Endothelial cell of umbilical vein (primary cell): Measurements from ENCODE around the gene NOSIP. TPM values are rescaled to one million over a fixed set of nuclear protein-coding genes. Genes with fewer than 3 reads are reported as not detected.

Source experiments
- BruUV-seq: library from RNA; stranded (reverse); fragments of 400-500 nt; replicated peaks from 2 replicates; lab custom pipeline; 2021; lab: Mats Ljungman, UMichigan
- CTCF ChIA-PET: fragments of 300-600, 350-600 bp; sonication (Branson Sonifier 250); formaldehyde crosslinking; loops from one replicate; lab custom pipeline; 2021; ENCODE audit warnings: antibody characterized with exemption, inconsistent platforms; lab: Charles Lee
- POLR2A ChIA-PET: fragments of 300-600, 350-600 bp; sonication (Branson Sonifier 250); formaldehyde crosslinking; loops from one replicate; lab custom pipeline; 2021; ENCODE audit warnings: antibody characterized with exemption, inconsistent platforms; lab: Charles Lee
- DNase-seq: peaks from one replicate; pipeline ENCODE4 v3.0.0-alpha.2; 2011; ENCODE audit warnings: low read depth, low spot score
- FAIRE-seq: peaks from 2 replicates; lab custom pipeline; 2011; peaks lifted over from hg19 to GRCh38; lab: Jason Lieb, UNC
- H2AFZ ChIP-seq: 2 replicates; pipeline ENCODE4 v1.6.0; 2012; ENCODE audit warnings: low read depth, low read length, control low read depth, inconsistent platforms
- H3K27ac ChIP-seq: 2 replicates; pipeline ENCODE4 v1.5.1; 2011; ENCODE audit warnings: low read depth, mild to moderate bottlenecking, control low read depth, low read length, moderate library complexity; ENCODE audit not compliant: insufficient read depth
- H3K27me3 ChIP-seq, 2 experiments: 2 replicates each; pipeline versions ENCODE4 v1.6.0 to v1.6.1; 2011; ENCODE audit warnings: low read length in 2 of 2, mixed read lengths in 1 of 2; ENCODE audit not compliant: control insufficient read depth in 2 of 2, insufficient read depth in 2 of 2
- H3K36me3 ChIP-seq, 2 experiments: 2 replicates in 1 of 2; 3 replicates in 1 of 2; pipeline ENCODE4 v1.5.1; 2011; ENCODE audit warnings: low read length in 2 of 2, mild to moderate bottlenecking in 1 of 2, moderate library complexity in 1 of 2; ENCODE audit not compliant: control insufficient read depth in 2 of 2, insufficient read depth in 2 of 2; ENCODE audit errors: extremely low read depth in 1 of 2
- H3K4me1 ChIP-seq: 3 replicates; pipeline ENCODE4 v1.5.1; 2011; ENCODE audit warnings: mild to moderate bottlenecking, low read length; ENCODE audit not compliant: control insufficient read depth, insufficient read depth; ENCODE audit errors: extremely low read depth
- H3K4me2 ChIP-seq: 2 replicates; pipeline ENCODE4 v1.6.1; 2011; ENCODE audit warnings: low read length, control low read depth, mixed read lengths; ENCODE audit not compliant: insufficient read depth
- H3K4me3 ChIP-seq, 3 experiments: fragments of 200-600 bp in 1 of 3; sonication (generic), shearing (Covaris generic) in 1 of 3; replicated peaks in 1 of 3; 2 replicates each; pipeline ENCODE4 v1.5.1; 2011 to 2016; ENCODE audit warnings: control low read depth in 3 of 3, low read length in 3 of 3, mild to moderate bottlenecking in 2 of 3, inconsistent platforms in 1 of 3, low read depth in 1 of 3, moderate library complexity in 1 of 3; ENCODE audit not compliant: insufficient read depth in 1 of 3
- H3K79me2 ChIP-seq: 2 replicates; pipeline ENCODE4 v1.6.0; 2012; ENCODE audit warnings: low read length, inconsistent platforms; ENCODE audit not compliant: control insufficient read depth, insufficient read depth
- H3K9ac ChIP-seq: replicated peaks from 2 replicates; pipeline ENCODE3; 2011; ENCODE audit warnings: low read length, control low read depth; ENCODE audit not compliant: insufficient read depth; ENCODE audit errors: extremely low read depth
- H3K9me1 ChIP-seq: replicated peaks from 3 replicates; pipeline ENCODE4 v1.6.0; 2011; ENCODE audit warnings: mild to moderate bottlenecking, low read length; ENCODE audit not compliant: control insufficient read depth, insufficient read depth; ENCODE audit errors: extremely low read depth
- H3K9me3 ChIP-seq: replicated peaks from 2 replicates; pipeline ENCODE4 v1.5.1; 2012; ENCODE audit warnings: low read length, inconsistent platforms; ENCODE audit not compliant: control insufficient read depth, insufficient read depth
- H4K20me1 ChIP-seq: replicated peaks from 2 replicates; pipeline ENCODE3; 2011; ENCODE audit warnings: mild to moderate bottlenecking, low read length; ENCODE audit not compliant: control insufficient read depth, insufficient read depth; ENCODE audit errors: extremely low read depth
- EZH2 ChIP-seq: IDR thresholded peaks from 2 replicates; pipeline ENCODE4 v1.6.1; 2012; ENCODE audit warnings: borderline replicate concordance, low read depth, mild to moderate bottlenecking, moderate library complexity, low read length, inconsistent platforms; ENCODE audit not compliant: severe bottlenecking
- FOS ChIP-seq: IDR thresholded peaks from 2 replicates; pipeline ENCODE4 v1.6.1; 2011; ENCODE audit warnings: mild to moderate bottlenecking, low read length, moderate library complexity, borderline replicate concordance; ENCODE audit not compliant: insufficient read depth
- GATA2 ChIP-seq: IDR thresholded peaks from 2 replicates; pipeline ENCODE4 v1.7.0; 2011; ENCODE audit warnings: low read depth, mild to moderate bottlenecking, moderate library complexity, mixed read lengths, low read length; ENCODE audit not compliant: insufficient read length, insufficient read depth
- JUN ChIP-seq: IDR thresholded peaks from 2 replicates; pipeline ENCODE4 v1.6.1; 2011; ENCODE audit warnings: borderline replicate concordance, low read depth; ENCODE audit not compliant: insufficient read length, insufficient read depth
- MYC ChIP-seq: IDR thresholded peaks from one replicate; pipeline ENCODE4 v1.6.1; 2011; ENCODE audit warnings: mild to moderate bottlenecking, low read depth, low read length
- POLR2A ChIP-seq: IDR thresholded peaks from 2 replicates; pipeline ENCODE4 v1.6.1; 2012; ENCODE audit warnings: low read depth, mild to moderate bottlenecking, control low read depth, low read length
- POLR2AphosphoS5 ChIP-seq: IDR thresholded peaks from 2 replicates; pipeline ENCODE4 v1.6.1; 2012; ENCODE audit warnings: low read depth, mild to moderate bottlenecking, control low read depth, low read length, moderate library complexity; ENCODE audit not compliant: insufficient read depth
- dilution Hi-C: fragments of 300-500 bp; cut with MboI; formaldehyde crosslinking; loops from one replicate; pipeline ENCODE4 v1.15.0; 2019; ENCODE audit warnings: low sequenced_read_pairs; ENCODE audit not compliant: extremely low pct_ligation_motif_present
- intact Hi-C: fragments of 100-400 bp; cut with micrococcal nuclease; formaldehyde crosslinking; loops from one replicate; pipeline ENCODE4 v1.10.0; 2022
- polyA plus RNA-seq, 4 experiments: library from polyadenylated mRNA; depleted of rRNA in 3 of 4; stranded (reverse) in 3 of 4; unstranded in 1 of 4; fragments of >200 nt; gene quantifications; 2 replicates each; pipeline versions ENCODE4 v1.2.1 to v1.2.3, GENCODE V29; 2011 to 2012; ENCODE audit warnings: missing spikeins in 1 of 4
- total RNA-seq: library from RNA; stranded (reverse); gene quantifications from 2 replicates; pipeline ENCODE4 v1.2.3, GENCODE V29; 2021
- TF ChIP-seq, protein P1 (sequence below): IDR thresholded peaks from 2 replicates; pipeline ENCODE4 v1.6.1; 2011; ENCODE audit not compliant: insufficient read depth, insufficient read length
- TF ChIP-seq, protein P2 (sequence below), 2 donors: IDR thresholded peaks; 1 replicate in 1 of 2; 2 replicates in 1 of 2; pipeline ENCODE4 v1.5.1; 2011; ENCODE audit warnings: low read length in 2 of 2, mild to moderate bottlenecking in 2 of 2, moderate library complexity in 2 of 2, control low read depth in 1 of 2, inconsistent platforms in 1 of 2, low read depth in 1 of 2; ENCODE audit not compliant: insufficient read depth in 1 of 2; ENCODE audit errors: extremely low read depth in 1 of 2

The NOSIP gene
- total and polyA plus RNA-seq, 2 donors (not counting 3 experiments of a cell fraction or from before 2014, with no cell fraction given) = 77.5 to 128 TPM

DNA sequence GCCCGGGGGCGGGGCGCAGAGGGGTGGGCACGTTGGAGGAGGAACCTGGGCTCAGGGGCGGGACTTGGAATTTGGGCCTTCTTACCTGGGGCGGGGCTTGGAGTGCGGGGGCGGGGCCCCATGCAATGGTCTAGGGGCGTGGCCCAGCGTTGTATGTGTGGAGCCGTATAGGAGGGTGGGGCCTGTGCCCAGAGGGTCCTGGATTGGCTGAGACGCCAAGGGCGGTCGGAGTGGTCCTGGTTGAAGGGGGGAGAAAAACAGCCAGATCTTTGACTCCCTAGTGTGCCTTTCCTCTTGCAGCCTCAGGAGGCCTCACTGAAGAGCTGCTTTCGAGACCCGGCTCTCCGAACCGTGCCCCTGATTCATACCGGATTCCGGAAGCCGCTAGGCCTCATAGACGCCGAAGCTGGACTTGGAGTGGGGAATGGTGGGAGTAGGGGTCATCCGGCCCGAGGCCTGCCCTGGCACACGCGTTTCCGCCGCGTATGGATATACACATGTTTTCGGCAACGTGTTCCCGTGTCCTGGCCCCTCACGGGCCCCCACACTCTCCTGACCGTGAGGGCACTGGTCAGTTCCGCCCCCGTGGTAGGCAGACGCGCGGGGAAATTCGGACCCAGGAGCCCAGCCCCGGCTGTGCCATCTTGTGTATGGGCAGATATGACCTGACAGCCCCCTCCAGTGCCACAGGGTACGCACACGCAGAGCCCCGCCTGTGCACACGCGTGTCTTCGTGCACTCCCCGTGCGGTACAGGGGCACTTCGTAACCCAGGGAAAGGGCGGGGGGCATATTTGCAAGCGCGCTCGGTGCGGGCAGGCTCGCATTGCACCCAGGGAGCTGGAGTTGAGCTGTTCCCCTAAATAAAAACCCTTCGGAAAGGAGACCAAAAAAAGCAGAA lies 10.0 kb upstream of the NOSIP start:
- intact Hi-C loops = loop anchor here (1.0 to 5.0 kb wide), 5 partner anchors 10 to 277 kb away; partner anchors contain the start of genes BCL2L12, IRF3, NOSIP and PNKP
- TF ChIP-seq POLR2AphosphoS5 (peak; percentile 87), GATA2 (no peak), FOS (peak; percentile 62), EZH2 (no peak), JUN (no peak), MYC (peak; percentile 90), POLR2A (peak; percentile 85)
- TF ChIP-seq, protein P1, sequence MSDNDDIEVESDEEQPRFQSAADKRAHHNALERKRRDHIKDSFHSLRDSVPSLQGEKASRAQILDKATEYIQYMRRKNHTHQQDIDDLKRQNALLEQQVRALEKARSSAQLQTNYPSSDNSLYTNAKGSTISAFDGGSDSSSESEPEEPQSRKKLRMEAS = peak; percentile 62
- TF ChIP-seq, protein P2, sequence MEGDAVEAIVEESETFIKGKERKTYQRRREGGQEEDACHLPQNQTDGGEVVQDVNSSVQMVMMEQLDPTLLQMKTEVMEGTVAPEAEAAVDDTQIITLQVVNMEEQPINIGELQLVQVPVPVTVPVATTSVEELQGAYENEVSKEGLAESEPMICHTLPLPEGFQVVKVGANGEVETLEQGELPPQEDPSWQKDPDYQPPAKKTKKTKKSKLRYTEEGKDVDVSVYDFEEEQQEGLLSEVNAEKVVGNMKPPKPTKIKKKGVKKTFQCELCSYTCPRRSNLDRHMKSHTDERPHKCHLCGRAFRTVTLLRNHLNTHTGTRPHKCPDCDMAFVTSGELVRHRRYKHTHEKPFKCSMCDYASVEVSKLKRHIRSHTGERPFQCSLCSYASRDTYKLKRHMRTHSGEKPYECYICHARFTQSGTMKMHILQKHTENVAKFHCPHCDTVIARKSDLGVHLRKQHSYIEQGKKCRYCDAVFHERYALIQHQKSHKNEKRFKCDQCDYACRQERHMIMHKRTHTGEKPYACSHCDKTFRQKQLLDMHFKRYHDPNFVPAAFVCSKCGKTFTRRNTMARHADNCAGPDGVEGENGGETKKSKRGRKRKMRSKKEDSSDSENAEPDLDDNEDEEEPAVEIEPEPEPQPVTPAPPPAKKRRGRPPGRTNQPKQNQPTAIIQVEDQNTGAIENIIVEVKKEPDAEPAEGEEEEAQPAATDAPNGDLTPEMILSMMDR (IDR thresholded peaks at IDR 0.05; ENCODE audit: extremely low read depth in 1 of 2, insufficient read depth in 1 of 2, low read depth in 1 of 2, low read length in 2 of 2) = peak in 1 of 2 donors; percentile 26
- Histone ChIP-seq H3K4me2 (peak overlapping the region; percentile 68), H3K4me1 (peaks cover 16% of the 10 kb centered on the region), H3K9me3 (no peaks in the 10 kb centered on the region), H3K4me3 (peak overlapping the region; percentile 3 to 88 (median 45)), H2AFZ (no peak overlapping the region), H3K27ac (peak overlapping the region; percentile 83), H3K79me2 (peaks cover 31% of the 10 kb centered on the region), H4K20me1 (no peaks in the 10 kb centered on the region), H3K9ac (peak overlapping the region; percentile 68), H3K9me1 (no peaks in the 10 kb centered on the region), H3K27me3 (no peaks in the 10 kb centered on the region), H3K36me3 (peaks cover 3 to 6% of the 10 kb centered on the region in 2 experiments)
- dilution Hi-C loops = no loop called here
- peak; percentile 96 for DNase-seq
- ChIA-PET CTCF (interaction anchor here (0.6 to 1.2 kb wide), 6 partner anchors 10 to 91 kb away, joined by 3 to 11 read pairs (median 4); partner anchors contain the start of gene NOSIP), POLR2A (interaction anchor here (0.6 to 1.2 kb wide), 4 partner anchors 10 to 52 kb away, joined by 3 to 11 read pairs (median 3); partner anchors contain the start of genes NOSIP, RRAS and SCAF1)
- TSS peak; percentile 70 for BruUV-seq
- FAIRE-seq = peak; percentile 99
